HG03196 (cell line): Measurements from ENCODE around the gene DCTN2.
"Not testable (repeated sequence)": the region's sequence is repeated elsewhere in the genome, so short reads cannot be mapped to it uniquely, and the experiment has no call there.

Experiments used
- ATAC-seq: cut with Tn5 transposase; IDR thresholded peaks from one replicate; pipeline ENCODE4 v1.9.1; 2021; ENCODE audit not compliant: unreplicated experiment

Gene DCTN2

DNA sequence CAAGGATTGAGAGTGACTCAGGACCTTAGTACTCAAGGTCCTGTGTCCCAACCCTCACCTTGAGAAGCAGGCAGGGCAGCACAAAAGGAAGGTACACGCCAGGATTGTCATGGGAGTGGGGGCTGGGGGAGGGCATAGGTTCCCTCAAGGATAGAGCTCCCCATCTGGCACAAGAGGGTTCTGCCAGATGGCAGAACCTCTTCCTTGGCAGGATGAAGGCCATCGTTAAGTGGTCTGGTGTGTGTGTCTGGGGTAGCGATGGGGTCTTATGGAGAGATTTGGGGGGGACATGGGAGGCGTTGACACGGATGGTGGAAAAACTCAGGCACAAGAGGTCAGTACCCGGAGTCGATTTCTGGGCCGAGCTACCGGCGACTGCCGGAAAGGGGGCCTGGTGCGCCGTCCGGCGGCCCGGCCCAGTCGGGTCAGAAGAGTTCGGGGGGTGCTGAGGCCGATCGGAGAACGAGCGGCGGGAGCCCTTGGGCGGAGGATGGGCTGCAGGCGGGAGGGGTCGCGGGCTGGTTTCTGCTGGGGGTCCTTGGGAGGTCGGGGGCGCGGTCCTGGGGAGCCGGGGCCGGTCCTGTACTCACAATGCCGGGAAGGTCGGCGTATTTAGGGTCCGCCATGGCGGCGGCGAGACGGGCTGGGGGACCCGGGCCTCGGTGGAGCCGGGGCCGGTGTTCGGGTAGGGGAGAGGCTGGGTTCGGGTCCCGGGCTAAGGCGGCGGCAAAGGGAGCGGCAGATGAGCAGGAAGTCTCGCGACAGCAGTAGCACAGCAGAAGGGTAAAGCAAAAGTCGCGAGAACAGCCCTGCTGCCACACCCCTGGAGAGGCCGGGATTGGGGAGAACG lies at the start of gene DCTN2:
DCTN2 (minus strand) TSS at position 755 of the 850 bp plus-strand sequence; CDS start at position 626, 129 bp downstream.
- peak; percentile 98 for ATAC-seq

GRCh38 chr12:57593187-57593586 lies 46.2 kb upstream of the DCTN2 start:
- no peak for ATAC-seq

DNA sequence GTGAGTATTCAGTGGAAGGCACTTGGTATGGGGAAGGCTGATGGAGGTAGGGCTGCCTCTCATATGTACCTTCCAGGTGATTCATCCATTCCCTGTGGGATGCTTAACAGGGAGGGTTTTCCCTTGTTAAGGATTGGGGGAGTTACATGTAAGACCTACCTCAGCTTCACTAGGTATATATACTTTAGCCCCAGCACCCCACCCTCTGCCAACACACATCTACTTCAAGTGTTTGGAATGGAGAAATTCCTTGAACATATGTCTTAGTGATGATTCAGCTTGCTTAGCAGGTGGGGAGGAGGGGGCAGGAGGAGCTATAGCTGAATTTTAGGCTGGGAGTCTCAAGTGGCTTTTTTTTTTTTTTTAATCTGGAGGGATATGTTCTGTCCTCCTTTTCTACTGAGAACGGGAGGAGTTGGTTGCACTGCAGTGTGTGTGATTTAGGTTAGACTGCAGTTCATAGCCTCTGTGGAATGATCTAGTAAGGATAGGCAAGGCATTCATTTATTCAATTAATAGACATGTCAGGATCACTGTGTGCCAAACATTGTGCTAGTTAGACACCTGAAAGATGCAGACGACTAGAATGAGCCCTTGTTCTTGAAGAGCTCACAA lies 45.7 kb upstream of the DCTN2 start:
- ATAC-seq: no peak

GRCh38 chr12:57591782-57592325 lies 44.9 kb upstream of the DCTN2 start:
- ATAC-seq: no peak

- peak; percentile 85 for ATAC-seq
Observed at GRCh38 chr12:57590864-57591781, 44.1 kb upstream of the DCTN2 start, which contains the start of gene PIP4K2C. Gene PIP4K2C (plus strand): TSS chr12:57591192. CDS start chr12:57591290, 98 bp downstream.

DNA sequence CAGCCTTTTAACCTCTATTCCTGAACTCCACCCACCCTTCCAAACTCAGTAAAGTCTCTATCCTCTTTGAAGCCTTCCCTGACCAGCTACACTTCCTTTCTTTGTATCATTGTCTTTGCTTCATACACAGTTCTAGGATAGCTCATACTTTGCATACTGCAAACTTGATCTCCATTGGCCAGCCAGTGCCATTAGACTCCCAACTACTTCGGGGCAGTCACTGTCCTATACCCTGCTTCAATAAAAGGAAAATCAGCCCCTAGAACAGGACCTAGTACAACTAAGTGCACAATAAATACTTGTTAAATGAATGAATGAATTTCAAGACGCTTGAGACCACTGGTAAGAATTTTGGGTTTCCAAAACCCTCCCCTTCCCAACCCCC lies 43.5 kb upstream of the DCTN2 start:
- ATAC-seq: no peak

DNA sequence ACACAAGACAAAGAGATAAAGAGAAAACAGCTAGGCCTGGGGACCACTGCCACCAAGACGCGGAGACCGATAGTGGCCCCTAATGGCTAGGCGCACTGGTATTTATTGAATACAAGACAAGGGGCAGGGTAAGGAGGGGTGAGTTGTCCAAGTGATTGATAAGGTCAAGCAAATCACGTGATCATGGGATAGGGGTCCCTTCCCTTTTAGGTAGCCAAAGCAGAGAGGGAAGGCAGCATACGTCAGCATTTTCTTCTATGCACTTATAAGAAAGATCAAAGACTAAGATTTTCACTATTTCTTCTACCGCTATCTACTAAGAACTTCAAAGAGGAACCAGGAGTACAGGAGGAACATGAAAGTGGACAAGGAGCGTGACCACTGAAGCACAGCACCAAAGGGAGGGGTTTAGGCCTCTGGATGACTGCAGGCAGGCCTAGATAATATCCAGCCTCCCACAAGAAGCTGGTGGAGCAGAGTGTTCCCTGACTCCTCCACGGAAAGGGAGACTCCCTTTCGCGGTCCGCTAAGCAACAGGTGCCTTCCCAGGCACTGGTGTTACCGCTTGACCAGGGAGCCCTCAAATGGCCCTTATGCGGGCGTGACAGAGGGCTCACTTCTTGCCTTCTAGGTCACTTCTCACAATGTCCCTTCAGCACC lies 42.1 kb upstream of the DCTN2 start:
- not testable (repeated sequence) for ATAC-seq

GRCh38 chr12:57586832-57587429 lies 39.9 kb upstream of the DCTN2 start:
- ATAC-seq: no peak

DNA sequence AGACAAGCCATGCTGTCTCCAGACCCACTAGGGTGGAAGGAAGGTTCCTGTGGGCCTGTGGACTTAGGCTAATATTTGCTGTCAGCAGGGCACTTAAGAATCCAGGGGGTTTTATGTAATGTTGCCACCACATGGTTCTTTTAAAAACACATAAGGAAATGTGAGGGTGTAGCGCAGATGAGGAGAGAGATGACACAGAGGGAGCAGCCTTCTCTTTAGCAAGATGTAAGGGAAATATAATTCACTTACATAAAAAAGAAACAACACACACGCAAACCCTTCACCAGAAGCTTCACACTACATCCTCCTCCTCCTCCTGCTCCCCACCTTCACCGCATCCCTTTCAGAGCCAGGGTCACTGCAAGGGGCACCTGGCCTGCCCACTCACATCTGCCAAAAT lies 39.1 kb upstream of the DCTN2 start:
- no peak for ATAC-seq

- ATAC-seq: no peak
Observed at GRCh38 chr12:57585156-57585555, 38.2 kb upstream of the DCTN2 start.

GRCh38 chr12:57584690-57585089 lies 37.7 kb upstream of the DCTN2 start:
- ATAC-seq: no peak

DNA sequence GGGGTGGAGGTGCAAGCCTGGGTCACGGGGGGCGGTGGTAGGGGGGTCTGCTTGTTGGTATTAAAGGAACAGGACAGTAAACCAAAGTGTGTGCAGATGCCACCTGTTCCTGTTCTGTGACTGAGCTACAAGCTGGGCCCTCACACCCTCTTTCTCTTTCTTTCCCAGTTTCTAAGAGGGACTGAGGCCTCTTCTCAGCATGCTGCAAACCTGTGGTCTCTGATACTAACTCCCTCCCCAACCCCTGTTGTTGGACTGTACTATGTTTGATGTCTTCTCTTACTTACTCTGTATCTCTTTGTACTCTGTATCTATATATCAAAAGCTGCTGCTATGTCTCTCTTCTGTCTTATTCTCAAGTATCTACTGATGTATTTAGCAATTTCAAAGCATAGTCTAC lies 37.1 kb upstream of the DCTN2 start:
- ATAC-seq: no peak

DNA sequence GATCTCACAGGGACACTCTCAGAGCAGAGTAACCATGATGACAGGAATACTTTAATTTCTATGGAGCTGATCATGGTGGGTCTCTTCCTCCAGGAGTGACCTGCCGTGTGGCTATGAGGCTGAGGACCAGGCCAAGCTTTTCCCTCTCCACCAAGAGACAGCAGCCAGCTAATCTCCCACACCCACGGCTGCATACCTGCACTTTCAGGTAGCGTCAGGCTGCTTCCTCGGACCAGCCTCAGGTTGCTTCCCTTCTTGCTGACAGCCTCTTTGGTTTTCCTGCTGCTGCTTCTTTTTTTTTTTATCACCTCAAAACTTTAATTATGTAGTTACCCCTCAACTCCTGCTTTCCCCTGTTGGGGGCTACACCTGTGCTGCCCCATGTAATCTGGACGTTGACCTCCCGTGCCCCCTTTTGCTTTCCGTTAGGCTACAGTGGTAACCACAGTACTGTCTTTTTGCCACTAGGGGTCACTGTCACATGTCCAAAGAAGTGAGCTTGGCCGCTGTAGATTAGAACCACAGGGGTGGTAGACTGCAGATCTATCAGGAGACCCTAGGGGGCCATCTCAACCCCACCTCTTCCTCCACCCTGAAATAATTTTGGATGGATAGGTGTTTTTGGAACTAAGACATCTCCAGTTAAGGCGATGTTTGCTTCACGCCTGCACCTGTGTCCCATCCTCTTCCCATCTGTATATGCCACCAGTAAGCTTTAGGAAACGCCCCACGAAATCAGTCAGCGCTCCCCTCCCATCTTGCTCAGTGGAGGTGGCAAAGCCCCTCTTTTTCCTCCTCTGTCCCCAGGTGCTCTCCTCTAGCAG lies 36.2 kb upstream of the DCTN2 start:
- peak; percentile 93 for ATAC-seq

- no peak for ATAC-seq
Observed at GRCh38 chr12:57582440-57582839, 35.4 kb upstream of the DCTN2 start.

DNA sequence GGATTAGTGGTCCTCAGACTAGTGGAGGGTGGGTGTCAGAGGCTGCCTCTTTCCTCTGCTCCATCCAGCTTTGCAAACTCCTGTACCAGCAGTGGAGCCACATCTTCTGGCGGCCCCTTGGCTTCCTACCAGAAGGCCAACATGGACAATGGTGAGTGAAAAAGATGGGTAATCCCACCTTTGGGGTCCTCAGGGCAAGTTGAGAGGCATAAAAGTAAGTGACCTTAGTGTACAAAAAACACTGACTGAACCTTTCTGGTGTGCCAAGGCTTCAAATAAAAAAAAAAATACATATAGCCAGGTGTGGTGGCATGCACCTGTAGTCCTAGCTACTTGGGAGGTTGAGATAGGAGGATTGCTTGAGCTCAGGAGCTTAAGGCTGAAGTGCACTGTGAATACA lies 34.8 kb upstream of the DCTN2 start:
- ATAC-seq: no peak

GRCh38 chr12:57580466-57580795 lies 33.4 kb upstream of the DCTN2 start:
- no peak for ATAC-seq

GRCh38 chr12:57579677-57580465 lies 32.9 kb upstream of the DCTN2 start:
- ATAC-seq: no peak

DNA sequence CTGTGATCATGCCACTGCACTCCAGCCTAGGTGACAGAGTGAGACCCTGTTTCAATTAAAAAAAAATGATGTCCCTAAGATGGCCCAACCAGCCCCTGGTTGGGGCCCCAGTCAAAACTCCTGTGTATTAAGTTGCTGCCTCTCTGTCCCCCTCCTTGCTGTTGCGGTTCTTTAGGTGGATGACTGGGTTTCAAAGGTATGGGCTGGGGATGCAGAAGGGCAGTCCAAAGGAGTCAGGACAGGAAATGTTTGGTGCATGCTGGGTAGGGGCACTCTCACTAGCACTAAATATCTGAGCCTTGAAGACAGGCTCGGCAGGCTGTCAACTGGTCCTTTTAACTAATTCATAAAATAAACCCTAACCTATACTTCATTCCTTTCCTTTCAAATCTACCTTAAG lies 32.0 kb upstream of the DCTN2 start:
- ATAC-seq: no peak
